COLO668 (cell line): ENCODE data around the gene MAL.

ENCODE experiments used
- DNase-seq: peaks from one replicate; lab custom pipeline; 2025; ENCODE audit not compliant: unreplicated experiment; lab: John Stamatoyannopoulos, UW

MAL gene

GRCh38 chr2:95060446-95061118, 35.1 kb downstream of the MAL start:
- DNase-seq: no peak

- DNase-seq: no peak
Observed at GRCh38 chr2:95061119-95061512, 35.6 kb downstream of the MAL start.

DNA sequence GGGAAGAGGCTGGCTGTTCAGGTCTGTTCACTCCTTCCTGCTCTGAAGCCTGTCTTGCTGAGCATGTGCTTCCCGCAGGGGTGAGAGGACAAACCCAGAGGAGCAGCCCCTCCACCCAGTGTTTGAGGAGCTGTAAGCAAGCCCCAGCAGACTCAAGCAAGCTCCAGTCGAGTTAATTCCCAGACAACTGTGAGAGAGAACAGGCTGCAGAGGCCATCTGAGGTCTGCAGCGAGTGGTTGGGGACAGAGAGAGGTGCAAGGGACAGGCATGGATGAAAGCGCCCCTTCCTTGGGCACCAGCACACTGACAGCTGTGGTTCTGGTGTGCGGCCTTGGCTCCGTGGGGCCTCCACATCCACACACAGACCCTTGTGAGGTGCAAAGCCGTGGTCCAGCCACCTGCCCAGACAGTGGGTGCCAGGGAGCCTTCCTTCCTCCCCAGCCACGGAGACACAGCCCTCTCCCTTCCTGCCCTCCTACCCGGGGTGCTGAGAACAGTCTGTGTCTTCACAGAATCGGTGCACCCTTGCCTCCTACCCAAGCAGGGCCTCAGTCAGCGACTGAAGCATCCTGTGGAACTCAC, 36.2 kb downstream of the MAL start:
- no peak for DNase-seq

GRCh38 chr2:95062242-95063085, 37.0 kb downstream of the MAL start:
- peak; percentile 35 for DNase-seq

DNA sequence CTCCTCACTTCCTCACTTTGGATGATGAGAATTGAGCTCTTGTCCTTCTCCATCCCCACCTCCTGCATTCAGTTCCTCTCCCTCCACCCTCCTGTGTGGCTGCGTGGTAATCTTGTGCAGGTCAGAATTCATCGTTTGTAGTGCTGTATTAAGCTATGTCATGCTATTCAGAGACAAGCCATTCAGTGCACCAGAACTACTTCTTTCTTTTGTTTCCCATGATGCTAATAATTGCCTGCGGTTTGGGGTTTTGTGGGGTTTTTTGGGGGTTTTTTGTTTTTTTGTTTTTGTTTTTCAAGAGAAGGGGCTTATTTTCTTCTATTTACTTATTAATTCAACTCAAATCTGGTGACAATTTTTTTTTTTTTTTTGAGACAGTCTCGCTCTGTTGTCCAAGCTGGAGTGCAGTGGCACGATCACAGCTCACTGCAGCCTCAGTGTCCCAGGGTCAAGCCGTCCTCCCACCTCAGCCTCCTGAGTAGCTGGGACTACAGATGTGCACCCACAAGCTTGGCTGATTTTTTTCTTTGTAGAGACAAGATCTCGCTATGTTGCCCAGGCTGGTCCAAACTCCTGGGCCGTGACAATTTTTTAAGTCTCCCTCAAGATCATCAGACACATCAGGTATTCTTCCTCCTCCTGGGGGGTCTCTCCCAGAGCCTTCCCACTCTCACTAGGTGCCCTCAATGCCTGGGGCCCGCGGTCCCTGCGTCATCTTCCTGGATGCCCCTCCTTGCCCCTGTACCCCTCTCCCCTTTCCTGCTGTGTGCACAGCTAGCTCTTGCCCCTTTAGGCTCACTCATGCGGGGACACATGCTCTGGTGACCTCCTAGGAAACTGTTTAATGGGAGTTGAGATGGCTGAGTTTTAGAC, 37.8 kb downstream of the MAL start:
- no peak for DNase-seq

DNA sequence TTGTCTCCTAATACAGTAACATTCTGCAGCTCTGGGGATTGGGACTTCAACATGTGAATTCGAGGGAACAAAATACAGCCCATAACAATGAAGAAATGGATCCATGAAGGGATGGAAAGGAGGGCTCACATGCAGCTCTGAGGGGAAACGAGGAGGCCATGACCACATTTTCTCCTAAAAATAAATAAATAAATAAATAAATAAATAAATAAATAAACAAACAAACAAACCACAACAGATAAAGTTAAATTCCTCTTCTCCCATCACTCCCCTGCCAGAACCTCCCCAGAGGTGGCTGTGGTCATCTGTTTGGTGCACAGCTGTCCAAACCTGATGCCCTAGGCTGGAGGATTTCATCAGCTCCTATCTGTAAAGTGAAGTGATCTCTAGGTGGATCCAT, 42.7 kb downstream of the MAL start:
- DNase-seq: no peak

DNA sequence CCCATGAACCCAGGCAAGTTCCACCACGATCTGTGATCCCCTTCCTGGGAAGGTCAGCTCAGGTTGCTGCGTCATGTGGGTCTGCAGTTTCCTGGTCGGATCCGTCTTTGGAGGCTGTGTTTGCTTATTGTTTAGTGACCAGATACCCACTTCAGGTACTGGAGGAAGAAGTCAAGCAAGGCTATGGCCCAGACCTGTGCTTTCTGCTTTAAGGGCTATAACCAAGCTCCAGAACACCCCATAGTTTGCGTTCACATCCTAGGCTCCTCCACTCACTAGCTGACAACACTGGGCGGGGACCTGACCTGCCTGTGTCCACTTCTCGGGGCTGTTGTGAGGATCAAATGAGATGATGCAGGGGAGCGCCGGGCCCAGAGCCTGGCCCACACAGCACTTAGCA, 44.0 kb downstream of the MAL start:
- DNase-seq: no peak

DNA sequence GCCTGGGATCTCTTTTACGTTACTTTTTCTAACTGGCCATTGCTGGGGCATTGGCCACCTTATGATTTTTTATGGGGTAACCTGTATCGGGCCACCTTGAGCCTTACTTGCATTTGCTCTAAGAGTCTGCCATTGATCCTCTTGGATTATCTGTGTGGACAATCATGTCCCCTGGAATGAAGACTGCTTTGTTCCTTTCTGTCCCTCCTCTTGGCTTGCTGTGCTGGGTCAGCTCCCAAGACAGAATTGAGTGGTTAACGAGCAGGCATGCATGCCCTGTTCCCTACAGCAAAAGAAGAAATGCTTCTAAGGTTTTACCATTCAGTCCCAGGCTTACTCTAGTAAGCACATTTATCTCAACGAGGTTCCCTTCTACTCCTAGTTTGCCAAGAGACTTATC, 46.3 kb downstream of the MAL start:
- no peak for DNase-seq

DNA sequence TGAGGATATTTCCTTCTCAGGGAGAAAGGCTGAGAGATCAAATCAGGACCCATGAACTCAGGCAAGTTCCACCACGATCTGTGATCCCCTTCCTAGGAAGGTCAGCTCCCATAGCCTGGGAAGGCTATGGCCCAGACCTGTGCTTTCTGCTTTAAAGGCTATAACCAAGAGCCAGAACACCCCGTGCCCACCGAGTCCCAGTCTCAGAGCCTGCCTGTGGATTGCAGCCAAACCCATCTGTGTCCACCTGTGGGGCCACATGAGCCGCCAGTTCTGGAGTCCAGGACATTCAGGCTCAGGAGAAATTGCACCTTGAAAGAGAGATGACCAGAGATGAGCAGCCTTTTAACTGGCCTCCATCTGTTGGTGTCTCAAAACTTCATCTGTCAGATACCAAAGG, 46.9 kb downstream of the MAL start:
- no peak for DNase-seq

DNA sequence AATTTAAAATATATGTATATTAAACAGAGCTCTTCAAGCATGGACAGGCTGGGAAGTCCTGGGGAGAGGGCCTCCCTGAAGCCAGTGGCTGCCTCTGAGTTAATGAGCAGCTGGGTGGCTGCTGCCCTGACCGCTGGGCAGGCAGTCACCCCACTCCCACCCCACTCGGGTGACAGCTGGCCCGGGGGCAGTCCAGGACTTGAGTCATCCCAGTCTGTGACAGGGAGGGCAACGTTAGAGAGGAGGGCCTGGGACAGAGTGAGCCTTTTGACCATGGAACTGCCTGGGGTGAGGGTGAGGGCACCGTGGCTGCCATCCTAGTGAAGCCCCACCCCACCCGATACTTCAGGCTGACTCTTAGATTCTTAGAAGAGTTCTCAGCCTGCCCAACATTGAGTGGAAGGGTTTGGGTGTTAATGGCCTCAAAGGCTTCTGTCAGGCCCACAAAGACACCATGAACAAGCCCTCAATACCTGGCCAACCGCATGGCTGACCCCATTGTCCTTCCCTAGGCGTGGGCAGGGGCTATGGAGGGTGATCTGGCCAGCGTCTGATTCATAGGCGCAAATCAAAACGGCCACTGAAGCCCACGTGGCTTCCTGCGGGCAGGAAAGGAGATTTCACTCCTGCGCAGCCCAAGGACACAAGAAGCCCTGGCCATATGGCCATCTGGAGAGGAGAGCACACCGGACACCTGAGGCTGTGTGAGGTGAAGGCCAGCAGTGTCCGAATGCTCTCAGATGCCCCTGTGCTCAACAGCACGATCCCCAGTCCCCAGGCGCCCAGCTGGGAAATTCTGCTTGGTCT, 48.6 kb downstream of the MAL start:
- no peak for DNase-seq

GRCh38 chr2:95074663-95075439, 49.3 kb downstream of the MAL start:
- DNase-seq: no peak

DNA sequence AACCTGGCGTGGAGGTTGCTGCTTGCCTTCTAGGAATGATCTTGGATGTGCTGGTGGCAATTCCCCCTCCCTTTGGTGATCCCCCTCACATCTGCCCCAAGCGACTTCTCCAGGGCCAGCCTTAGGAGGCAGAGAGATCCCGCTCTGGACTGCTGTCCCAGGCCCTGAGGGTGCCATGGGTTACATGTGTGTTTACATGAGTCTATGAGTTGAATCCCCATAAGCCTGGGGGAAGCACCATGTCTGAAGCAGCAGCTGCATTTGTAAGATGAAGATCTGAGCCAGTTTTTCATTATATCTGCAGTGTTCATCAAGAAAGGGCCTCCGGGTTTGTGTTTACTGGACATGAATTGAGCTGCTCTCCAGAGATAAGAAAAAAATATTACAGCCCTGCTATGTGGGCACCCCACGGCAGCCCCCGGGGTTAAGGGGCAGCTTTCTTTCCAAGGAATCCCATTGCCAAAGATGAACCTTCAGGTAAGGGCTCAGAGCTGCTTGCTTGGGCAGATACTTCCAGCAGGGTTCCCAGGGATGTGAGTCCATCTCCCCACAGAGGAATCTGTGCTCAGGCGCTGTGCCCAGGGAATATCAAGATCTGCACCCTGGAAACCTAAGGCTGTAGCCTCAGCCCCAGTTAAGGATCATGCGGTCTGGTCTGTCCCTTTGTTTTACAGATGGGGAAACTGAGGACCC, 50.1 kb downstream of the MAL start:
- DNase-seq: no peak

DNA sequence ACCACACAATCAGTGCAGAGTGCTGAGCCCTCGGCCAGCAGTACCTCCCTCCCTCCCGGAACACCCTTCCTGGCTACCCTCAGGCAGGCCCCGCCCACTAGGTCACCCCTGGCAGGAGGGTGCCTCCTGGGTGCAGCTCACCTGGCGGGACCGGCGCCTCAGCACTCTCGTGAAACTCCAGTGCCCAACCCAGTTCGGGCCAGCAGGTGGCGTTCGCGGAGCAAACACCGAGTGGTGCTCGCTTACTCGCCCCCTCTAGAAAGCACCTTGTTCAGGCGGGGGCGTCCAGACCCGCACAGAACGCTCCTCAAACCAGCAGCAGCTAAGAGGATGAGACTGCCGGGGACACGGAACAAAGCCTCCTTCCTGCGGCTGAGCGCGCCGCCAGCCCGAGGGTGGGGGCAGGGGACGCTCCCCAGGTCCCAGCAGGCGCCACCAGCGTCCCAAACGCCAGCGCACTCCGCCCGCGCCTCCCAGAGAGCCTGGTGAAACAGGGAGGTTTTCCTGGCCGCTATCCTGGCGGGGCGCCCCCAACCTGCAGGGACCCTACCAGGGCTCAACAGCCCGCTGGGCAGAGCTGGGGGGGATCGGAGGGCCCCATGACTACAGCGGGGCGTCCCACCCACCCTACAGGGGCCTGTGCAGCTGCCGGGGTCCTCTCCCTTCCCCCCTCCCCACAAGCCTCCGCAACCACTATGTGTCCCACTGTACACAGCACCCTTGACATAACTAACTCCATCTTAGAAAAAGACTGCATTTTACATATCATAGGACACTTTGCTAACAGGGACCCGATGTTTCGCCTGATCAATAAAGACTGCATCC, 51.4 kb downstream of the MAL start:
- peak; percentile 91 for DNase-seq

DNA sequence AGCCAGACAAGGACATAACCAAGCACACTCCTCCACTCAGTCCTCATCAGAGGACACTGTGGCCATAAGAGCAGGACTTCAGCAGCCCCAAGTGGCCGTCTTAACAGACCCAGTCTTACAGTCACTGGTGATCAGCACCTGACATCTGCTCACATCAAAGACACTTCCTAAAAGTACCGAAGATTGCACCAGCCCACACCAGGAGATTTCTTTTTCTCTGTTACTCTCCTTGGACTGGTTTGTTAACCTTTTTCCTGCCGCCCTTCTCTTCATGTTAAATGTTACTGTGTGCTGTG, 52.0 kb downstream of the MAL start:
- DNase-seq: peak; percentile 9

DNA sequence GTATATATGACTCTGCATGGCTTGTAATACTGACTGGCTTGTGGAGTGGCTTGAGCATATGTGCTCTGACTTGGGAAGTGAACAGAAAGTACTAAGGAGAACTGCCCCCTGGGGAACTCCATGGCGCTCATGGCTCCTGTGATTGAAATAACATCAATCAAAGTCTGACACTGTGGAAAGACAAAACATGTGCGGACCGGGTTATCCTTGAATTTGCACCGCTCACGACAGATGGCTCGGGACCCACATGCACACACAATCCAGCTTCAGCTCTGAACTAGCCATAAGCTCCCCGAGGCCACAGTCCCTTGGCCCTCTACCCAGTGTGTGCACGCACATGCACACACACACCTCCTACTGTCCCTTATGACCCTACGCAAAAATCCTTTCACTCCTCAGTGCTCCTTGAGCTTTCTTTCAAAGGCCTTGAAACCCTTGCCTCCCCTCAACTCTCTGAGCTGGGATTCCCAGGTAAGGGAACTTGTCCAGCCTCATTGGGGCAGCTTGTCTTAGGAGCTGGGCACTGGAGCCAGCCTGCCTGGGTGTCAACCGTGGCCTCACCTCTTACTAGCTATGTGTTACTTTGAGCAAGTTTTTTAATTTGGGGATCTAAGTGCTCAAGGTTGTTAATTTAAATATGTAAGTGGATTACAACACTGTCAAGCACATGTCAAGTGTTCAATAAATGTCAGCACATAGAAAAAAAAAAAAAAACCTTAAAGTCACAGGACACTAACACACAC, 52.5 kb downstream of the MAL start:
- DNase-seq: no peak

GRCh38 chr2:95079199-95079683, 53.7 kb downstream of the MAL start:
- no peak for DNase-seq

DNA sequence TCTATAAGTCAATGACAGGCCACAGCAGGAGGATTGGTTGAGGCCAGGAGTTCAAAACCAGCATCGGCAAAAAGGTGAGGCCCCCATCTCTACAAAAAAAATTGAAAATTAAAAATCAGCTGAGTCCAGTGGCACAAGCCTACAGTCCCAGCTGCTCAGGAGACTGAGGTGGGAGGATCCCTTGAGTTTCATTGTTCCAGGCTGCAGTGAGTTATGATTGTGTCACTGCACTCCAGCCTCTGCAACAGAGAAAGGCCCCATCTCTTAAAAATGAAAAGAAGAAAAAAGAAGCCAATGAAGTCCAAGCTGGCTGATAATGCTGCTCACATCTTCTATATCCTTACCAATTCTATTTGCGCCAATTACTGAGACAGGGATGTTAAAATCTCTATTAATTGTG, 57.0 kb downstream of the MAL start:
- DNase-seq: no peak

- no peak for DNase-seq
Observed at GRCh38 chr2:95086017-95086416, 60.5 kb downstream of the MAL start.
